C4-2B (cell line): ENCODE results near the gene VCPKMT.

Source experiments
- ZFX ChIP-seq: fragments of 450-650 bp; IDR thresholded peaks from 2 replicates; pipeline ENCODE4 v1.6.1; 2017
- TF ChIP-seq, protein P1 (sequence below): fragments of 450-650 bp; conservative IDR thresholded peaks from 2 replicates; pipeline ENCODE4 v1.5.1; 2017; ENCODE audit warnings: mild to moderate bottlenecking

DNA sequence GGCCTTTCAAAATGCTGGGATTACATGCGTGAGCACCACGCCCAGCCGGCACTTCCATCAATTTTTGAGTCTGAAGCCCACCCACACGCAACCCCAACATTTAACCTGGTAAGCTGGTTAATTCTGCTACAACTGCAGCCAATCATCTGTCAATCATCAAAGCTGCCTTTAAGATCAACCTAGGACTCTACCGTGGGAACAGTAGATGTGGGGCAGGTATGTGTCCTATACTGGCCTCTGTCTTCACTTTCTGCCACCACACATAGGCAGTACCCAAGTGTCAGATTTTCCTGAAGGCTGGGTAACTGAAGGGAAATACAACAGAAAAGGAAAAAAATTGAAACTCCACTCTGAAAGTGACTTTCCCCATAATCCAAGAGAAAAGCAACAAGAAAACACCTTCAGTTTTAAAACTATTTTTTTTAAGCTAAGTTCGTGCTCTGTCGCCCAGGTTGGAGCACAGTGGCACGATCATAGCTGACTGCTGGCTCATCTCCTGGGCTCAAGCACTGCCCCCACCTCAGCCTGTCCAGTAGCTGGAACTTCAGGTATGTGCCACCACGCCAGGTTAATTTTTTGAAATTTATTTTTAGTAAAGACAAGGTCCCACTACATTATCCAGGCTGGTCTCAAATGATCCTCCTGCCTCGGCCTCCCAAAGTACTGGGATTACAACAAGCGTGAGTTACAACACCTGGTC lies 22.2 kb downstream of the VCPKMT start:
- TF ChIP-seq, protein P1, sequence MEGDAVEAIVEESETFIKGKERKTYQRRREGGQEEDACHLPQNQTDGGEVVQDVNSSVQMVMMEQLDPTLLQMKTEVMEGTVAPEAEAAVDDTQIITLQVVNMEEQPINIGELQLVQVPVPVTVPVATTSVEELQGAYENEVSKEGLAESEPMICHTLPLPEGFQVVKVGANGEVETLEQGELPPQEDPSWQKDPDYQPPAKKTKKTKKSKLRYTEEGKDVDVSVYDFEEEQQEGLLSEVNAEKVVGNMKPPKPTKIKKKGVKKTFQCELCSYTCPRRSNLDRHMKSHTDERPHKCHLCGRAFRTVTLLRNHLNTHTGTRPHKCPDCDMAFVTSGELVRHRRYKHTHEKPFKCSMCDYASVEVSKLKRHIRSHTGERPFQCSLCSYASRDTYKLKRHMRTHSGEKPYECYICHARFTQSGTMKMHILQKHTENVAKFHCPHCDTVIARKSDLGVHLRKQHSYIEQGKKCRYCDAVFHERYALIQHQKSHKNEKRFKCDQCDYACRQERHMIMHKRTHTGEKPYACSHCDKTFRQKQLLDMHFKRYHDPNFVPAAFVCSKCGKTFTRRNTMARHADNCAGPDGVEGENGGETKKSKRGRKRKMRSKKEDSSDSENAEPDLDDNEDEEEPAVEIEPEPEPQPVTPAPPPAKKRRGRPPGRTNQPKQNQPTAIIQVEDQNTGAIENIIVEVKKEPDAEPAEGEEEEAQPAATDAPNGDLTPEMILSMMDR, result no peak
- no peak for TF ChIP-seq ZFX
